Ovary (tissue), 9 donors: ENCODE measurements around the gene PTGR2. TPM values are rescaled to one million over a fixed set of nuclear protein-coding genes. Genes with fewer than 3 reads are reported as not detected.
"Not testable (repeated sequence)": the region's sequence is repeated elsewhere in the genome, so short reads cannot be mapped to it uniquely, and the experiment has no call there.

Experiments
- DNase-seq, 5 donors: peaks; one replicate each; pipeline ENCODE4 v3.0.0-alpha.2; 2019 to 2020
- H3K27ac ChIP-seq, 2 donors: fragments of 200-600 bp; one replicate each; pipeline versions ENCODE4 v1.5.1 to v1.8.0; 2019 to 2022
- H3K27me3 ChIP-seq: fragments of 200-600 bp; one replicate; pipeline ENCODE4 v1.8.0; 2022
- H3K36me3 ChIP-seq: fragments of 200-600 bp; sonication (generic); one replicate; pipeline ENCODE4 v1.5.1; 2019
- H3K4me1 ChIP-seq: one replicate; pipeline ENCODE4 v1.8.1; 2013; ENCODE audit warnings: mild to moderate bottlenecking, moderate library complexity; ENCODE audit not compliant: insufficient read depth
- H3K4me3 ChIP-seq: fragments of 200-600 bp; sonication (generic); one replicate; pipeline ENCODE4 v1.5.1; 2017
- H3K9me3 ChIP-seq, 2 donors: fragments of 200-600 bp in 1 of 2; sonication (generic) in 1 of 2; one replicate each; pipeline versions ENCODE4 v1.5.1 to v1.8.1; 2013 to 2019; ENCODE audit warnings: mild to moderate bottlenecking in 1 of 2, moderate library complexity in 1 of 2
- EP300 ChIP-seq: sonication (generic); formaldehyde crosslinking; IDR thresholded peaks from one replicate; pipeline ENCODE4 v1.6.1; 2017; ENCODE audit warnings: antibody characterized with exemption
- POLR2A ChIP-seq: fragments of 450-650 bp; IDR thresholded peaks from one replicate; pipeline ENCODE4 v1.6.1; 2017; ENCODE audit warnings: antibody characterized with exemption, mild to moderate bottlenecking, moderate library complexity
- WGBS, 3 donors: extraction: QIAGEN DNeasy Blood & Tissue Kit in 1 of 3; methylation state at CpG; one replicate each; pipeline versions ENCODE4 v1.1.5 to v1.1.7; 2013 to 2017; 5-methylcytosine and 5-hydroxymethylcytosine counted together
- intact Hi-C, 4 donors: fragments of 100-400 bp; cut with DNase I; formaldehyde crosslinking; loops; one replicate each; pipeline versions ENCODE4 v1.11.0 to v1.15.1; 2022 to 2023
- polyA plus RNA-seq, 2 donors: library from polyadenylated mRNA; stranded (reverse); fragments of 200-250 nt in 1 of 2; fragments of 350-450 nt in 1 of 2; fragmentation: Illumina TruSeq in 1 of 2; extraction: RNeasy Lipid Tissue Mini Kit (QIAGEN cat#74804) in 1 of 2; gene quantifications; one replicate each; pipeline ENCODE4 v1.2.3, GENCODE V29; 2013 to 2014
- total RNA-seq, 7 donors: library from RNA; depleted of rRNA in 2 of 7; stranded (reverse); fragments of >200 nt in 2 of 7; fragmentation: NEBNext Ultra II Directional in 3 of 7; extraction: Animal tissue kit (Norgen Biotek cat#: 25700) in 3 of 7; gene quantifications; one replicate each; pipeline versions ENCODE4 v1.1.0 to v1.2.4, GENCODE V29; 2016 to 2023
- TF ChIP-seq, protein P1 (sequence below), 3 donors: fragments of 450-650 bp in 2 of 3; fragments of 200-600 bp in 1 of 3; IDR thresholded peaks; one replicate each; pipeline versions ENCODE4 v1.5.1 to v1.8.0; 2016 to 2022; ENCODE audit warnings: antibody characterized with exemption in 3 of 3, mild to moderate bottlenecking in 1 of 3
- donor health status: DM: no; HTN: no; CAD: no; lungs with moderate emphysema.
- donor health status: DM: no; HTN: no; CAD: no.
- donor health status: Bipolar disorder and iron deficiency.
- donor health status: DM: yes; HTN: yes; CAD: no.
- donor health status: DM: no; HTN: no; CAD: no.
- donor health status: DM: yes; HTN: yes; CAD: no.

The PTGR2 gene
- total and polyA plus RNA-seq, 9 donors = 4.6 to 14.8 (median 10.5) TPM

DNA sequence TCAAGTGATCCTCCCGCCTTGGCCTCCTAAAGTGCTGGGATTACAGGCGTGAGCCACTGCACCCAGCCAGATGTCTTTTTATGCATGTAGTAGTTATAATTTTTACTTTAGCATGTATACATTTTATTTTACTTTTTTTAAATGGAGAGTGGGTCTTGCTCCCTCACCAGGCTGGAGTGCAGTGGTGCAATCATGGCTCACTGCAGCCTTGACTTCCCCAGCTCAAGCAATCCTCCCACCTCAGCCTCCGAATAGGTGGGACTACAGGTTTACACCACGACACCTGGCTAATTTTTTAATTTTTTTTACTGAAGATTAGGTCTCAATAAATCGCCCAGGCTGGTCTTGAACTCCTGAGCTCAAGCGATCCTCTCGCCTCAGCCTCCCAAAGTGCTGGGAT, 24.4 kb upstream of the PTGR2 start:
- H3K36me3 ChIP-seq, H3K4me3 ChIP-seq, H3K27me3 ChIP-seq, H3K9me3 ChIP-seq, DNase-seq, H3K4me1 ChIP-seq, H3K27ac ChIP-seq: not testable (repeated sequence)
- 83 to 91% (median 83%) methylated on average over 7 of the region's 7 CpGs for WGBS, 3 donors
- intact Hi-C loops = loop anchor here in 2 of 4 donors (5.0 to 10.0 kb wide), 2 partner anchors 82 to 85 kb away; no protein-coding TSS in a partner anchor
- TF ChIP-seq, protein P1, sequence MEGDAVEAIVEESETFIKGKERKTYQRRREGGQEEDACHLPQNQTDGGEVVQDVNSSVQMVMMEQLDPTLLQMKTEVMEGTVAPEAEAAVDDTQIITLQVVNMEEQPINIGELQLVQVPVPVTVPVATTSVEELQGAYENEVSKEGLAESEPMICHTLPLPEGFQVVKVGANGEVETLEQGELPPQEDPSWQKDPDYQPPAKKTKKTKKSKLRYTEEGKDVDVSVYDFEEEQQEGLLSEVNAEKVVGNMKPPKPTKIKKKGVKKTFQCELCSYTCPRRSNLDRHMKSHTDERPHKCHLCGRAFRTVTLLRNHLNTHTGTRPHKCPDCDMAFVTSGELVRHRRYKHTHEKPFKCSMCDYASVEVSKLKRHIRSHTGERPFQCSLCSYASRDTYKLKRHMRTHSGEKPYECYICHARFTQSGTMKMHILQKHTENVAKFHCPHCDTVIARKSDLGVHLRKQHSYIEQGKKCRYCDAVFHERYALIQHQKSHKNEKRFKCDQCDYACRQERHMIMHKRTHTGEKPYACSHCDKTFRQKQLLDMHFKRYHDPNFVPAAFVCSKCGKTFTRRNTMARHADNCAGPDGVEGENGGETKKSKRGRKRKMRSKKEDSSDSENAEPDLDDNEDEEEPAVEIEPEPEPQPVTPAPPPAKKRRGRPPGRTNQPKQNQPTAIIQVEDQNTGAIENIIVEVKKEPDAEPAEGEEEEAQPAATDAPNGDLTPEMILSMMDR (IDR thresholded peaks at IDR 0.05) = peak in 1 of 3 donors; percentile 8

DNA sequence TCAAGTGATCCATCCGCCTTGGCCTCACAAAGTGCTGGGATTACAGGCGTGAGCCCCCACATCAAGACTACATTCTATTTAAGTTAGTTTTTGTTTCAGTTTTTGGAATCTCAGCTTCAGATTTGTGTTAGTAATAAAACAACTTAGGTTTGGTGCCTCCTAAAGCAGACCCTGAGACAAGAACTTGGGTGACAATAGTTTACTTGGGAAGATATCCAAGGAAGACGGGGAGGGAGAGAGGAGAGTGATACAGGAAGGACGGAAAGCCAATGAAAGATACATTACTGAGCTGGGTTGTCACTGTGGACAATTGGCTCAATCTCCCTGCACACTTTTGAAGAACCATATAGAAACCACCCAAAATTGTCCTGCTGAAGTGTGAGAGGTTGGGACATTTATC, 22.6 kb upstream of the PTGR2 start:
- H3K36me3 ChIP-seq = no peaks in the 10 kb centered on the region
- intact Hi-C loops = loop anchor here in 2 of 4 donors (5.0 to 10.0 kb wide), 2 partner anchors 84 to 87 kb away; no protein-coding TSS in a partner anchor
- no peaks in the 10 kb centered on the region for H3K27me3 ChIP-seq
- H3K4me1 ChIP-seq = no peaks in the 10 kb centered on the region
- no peak overlapping the region for H3K4me3 ChIP-seq
- no peak overlapping the region for H3K27ac ChIP-seq
- H3K9me3 ChIP-seq = no peaks in the 10 kb centered on the region
- no peak for TF ChIP-seq EP300
- no peak for TF ChIP-seq POLR2A
- TF ChIP-seq, protein P1 (IDR thresholded peaks at IDR 0.05) = no peak
- DNase-seq = no peak
- 78 to 81% (median 80%) methylated on average over 4 of the region's 4 CpGs for WGBS, 3 donors

DNA sequence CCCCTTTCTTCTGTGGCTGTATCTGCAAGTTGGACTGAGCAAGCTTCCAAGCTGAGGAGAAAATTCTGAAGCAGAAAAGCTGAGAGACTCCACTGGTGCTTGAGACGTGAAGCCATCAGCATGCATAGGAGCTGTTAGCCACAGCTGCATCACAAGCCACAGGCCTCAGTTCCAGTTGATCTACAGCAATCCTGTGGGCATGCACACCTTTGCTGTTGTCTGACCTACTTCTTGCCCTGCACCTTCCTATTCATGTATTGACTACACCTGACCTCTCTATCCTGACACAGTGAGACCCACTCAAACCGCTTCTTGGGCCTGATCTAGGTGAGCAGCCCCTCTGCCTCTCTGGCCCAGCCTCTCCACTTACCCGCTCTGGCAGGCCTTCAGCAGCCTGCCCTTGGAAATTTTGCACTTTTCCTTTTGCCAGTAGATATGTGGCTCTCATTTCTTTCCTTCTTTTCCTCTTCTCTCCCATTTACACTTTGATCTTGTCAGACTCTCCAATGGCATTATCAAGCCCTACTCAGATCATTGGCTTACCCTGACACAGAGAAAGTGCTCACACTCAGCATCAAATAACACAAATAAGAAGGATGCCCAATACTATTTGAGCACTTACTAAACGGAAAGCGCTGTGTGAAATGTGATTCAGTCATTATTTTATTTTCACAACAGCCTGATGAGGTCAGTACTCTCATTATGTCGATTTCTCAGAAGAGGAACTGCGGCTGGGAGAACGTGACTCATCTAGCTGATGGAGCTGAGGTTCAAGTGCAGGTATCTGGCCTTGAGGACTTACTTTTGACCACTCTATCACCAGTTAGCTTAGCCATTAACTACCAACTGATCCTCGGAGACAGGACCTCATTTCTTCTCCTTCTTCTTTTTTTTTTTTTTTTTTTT, 21.9 kb upstream of the PTGR2 start:
- no peaks in the 10 kb centered on the region for H3K4me1 ChIP-seq
- H3K9me3 ChIP-seq = no peaks in the 10 kb centered on the region
- DNase-seq = no peak
- H3K27ac ChIP-seq = no peak overlapping the region
- TF ChIP-seq POLR2A = no peak
- TF ChIP-seq EP300 = no peak
- TF ChIP-seq, protein P1 (IDR thresholded peaks at IDR 0.05) = no peak
- no peaks in the 10 kb centered on the region for H3K36me3 ChIP-seq
- 61 to 80% (median 64%) methylated on average over 9 of the region's 9 CpGs for WGBS, 3 donors
- no peak overlapping the region for H3K4me3 ChIP-seq
- no peaks in the 10 kb centered on the region for H3K27me3 ChIP-seq
- intact Hi-C loops = loop anchor here in 2 of 4 donors (5.0 to 10.0 kb wide), 2 partner anchors 85 to 87 kb away; no protein-coding TSS in a partner anchor

DNA sequence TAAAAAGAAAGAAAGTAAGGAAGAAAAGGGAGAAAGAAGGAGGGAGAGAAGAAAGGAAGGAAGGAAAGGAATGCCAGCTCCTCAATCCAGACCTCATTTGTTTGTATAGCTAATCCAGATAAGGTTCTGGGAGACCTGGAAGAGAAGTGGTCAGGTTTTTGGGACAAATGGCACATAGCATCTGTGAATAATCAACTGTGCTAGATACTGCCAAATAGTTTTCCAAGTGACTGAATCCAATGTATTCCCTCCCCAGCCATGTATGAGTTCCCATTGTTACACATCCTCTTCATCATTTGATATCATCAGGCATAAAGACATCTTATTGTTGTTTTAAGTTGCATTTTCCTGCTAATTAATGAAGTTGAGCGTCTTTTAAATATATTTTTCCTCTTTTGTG, 18.6 kb upstream of the PTGR2 start:
- H3K27ac ChIP-seq = no peak overlapping the region
- no peak for TF ChIP-seq EP300
- no peak for TF ChIP-seq POLR2A
- TF ChIP-seq, protein P1 (IDR thresholded peaks at IDR 0.05) = no peak
- no peak overlapping the region for H3K4me3 ChIP-seq
- WGBS, 3 donors = 63 to 74% (median 72%) methylated on average over 1 of the region's 1 CpG
- intact Hi-C loops = no loop called here
- H3K9me3 ChIP-seq = no peaks in the 10 kb centered on the region
- no peaks in the 10 kb centered on the region for H3K27me3 ChIP-seq
- DNase-seq = no peak
- H3K4me1 ChIP-seq = no peaks in the 10 kb centered on the region
- H3K36me3 ChIP-seq = no peaks in the 10 kb centered on the region
